Epithelial cell of prostate (primary cell): Measurements from ENCODE around the gene SKP1.

ENCODE experiments used
- DNase-seq: peaks from one replicate; pipeline ENCODE4 v3.0.0-alpha.2; 2011; ENCODE audit warnings: low read depth, low spot score
- H3K27ac ChIP-seq: fragments of 450-650 bp; 2 replicates; pipeline ENCODE4 v1.5.1; 2017; ENCODE audit warnings: mild to moderate bottlenecking

SKP1 gene

DNA sequence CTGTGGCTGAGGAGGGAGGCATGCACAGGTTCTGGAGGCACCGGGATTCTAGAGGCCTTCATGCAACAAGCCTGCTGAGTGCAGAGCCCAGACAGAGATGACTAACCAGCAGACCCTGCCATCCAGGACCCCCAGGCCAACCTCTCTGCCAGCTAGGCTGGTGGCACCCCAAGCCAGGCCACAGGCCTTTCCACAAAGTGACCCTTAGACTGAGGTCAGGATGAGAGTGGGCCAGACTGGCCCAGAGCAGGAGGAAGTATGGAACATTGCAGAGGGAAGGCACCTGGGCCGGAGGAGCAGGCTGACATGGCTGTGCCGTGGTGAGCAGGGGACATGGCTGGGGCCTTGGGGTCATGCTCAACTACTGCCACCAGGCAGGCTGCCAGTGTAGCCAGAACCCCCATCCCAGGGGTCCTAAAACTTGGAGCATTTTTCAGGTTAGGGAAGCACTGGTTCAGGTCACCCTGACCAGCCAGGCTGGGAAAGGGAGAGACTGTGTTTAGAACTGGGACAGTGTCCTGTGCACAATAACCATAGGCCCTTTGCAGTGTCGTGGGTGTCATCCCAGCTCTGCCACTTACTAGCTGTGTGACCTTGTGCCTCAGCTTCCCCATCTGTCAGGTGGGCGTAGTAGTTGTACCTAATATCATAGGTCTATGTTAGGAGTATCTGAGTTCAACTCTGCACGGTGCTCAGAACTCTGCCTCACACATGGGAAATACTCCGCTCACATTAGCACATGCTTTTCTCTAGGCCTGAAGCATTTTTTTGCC lies 45.0 kb downstream of the SKP1 start:
- no peak for DNase-seq
- H3K27ac ChIP-seq: no peak overlapping the region

DNA sequence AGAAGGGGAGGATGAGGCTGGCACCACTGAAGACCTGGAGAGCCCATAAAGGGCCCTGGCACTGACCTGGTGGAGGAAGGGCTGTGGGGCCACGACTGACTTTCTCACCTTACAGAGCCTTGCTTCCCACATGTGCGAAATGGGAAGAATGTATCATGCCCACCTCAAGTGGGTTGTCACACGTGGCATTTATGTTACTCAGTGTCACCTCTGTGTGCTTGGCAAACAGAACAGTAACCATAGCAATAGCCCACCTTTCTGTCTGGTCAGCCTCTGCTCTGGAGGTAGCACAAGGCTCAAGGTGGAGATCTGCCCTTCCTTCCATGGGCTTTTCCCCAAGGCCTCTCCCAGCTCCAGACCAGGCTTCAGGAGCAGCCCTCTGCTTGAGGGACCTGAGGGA lies 45.6 kb downstream of the SKP1 start:
- no peak overlapping the region for H3K27ac ChIP-seq
- no peak for DNase-seq

DNA sequence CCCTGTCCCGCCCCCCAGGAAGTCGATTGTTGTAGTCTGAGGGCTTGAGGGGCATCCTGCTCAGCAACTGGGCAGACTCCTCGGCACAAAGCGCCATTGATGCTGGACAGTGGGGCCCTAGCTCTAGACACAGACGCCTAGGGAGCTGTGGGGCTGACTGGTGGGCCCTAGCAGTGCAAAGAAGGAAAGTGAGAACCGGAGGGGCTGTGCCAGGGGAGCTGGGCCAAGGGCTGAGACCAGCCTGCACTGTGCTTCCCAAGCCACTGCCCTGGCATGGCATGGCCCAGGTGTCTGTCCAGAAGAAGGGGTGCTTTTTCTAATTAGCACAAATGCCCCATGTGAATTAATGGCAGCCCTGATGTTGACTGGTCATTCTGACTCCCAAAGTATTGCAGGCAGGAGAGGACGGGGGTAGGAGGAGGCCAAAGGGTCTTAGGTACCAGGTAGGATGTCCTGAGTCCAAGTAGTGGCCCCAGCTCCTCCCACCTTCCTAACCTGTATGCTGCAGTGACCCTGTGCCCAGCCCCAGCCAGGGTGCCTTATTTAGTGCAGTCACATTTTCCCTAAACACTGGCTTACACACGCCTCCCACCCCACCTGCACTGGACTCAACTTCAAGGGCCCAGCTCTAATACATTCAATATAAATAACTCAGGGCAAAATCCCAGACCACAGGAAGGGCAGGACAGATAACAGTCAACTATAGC lies 46.4 kb downstream of the SKP1 start:
- no peak for DNase-seq
- no peak overlapping the region for H3K27ac ChIP-seq

DNA sequence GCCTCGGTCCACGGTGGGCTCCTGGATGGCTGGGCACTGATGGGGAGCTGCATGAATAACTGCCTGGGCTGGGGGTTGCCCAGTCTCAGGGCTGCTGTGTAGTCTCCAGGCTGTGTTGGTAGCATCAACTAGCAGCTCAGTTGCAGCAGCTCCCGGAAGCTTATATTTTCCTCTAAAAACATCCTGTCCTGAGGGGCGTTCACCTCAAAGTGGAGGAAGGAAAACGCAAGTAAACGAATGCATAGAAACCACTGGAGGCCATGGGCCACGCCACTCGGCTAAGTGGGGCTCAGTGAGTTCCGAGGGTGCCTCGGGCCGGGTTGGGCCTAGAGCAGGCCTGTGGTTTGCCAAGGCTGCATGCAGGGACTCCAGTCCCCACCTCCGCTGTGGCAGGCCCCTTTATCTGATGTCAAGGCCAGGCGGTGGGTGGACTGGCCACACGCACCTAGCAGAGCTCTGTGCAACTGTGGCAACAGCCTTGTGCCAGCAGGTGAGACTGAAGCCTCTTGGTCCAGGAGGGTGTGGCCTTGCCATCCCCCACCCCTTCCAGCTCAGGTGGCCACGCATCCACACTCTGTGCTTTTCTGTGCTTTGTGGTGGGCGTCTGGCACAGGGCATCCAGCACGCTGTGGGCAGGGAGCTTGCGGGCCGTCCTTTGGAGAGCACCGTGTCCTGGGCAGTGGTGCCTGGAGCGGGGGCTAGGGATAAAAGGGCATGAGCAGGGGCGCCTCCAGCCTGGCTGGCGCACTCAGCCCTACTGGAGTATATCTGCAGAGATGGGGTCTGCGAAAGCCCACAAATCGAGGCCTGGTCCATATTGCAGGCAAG lies 47.1 kb downstream of the SKP1 start:
- H3K27ac ChIP-seq: no peak overlapping the region

DNA sequence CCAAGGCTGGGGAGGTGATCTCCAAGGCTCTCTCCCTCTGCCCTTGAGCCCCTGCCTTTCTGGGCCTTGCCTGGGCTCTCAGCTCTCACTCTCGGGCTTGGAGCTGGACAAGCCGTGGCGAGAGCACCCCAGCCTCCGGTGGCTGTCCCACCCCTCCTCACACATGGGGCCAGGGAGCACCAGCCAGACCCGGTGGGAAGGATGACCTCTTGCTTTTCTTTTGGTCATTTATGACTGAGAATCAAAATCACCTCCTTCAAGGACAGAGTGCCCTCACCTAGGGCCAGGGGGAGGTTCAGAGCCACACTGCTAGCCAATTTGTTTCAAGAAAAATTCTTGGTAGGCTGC lies 48.1 kb downstream of the SKP1 start:
- no peak overlapping the region for H3K27ac ChIP-seq
- DNase-seq: no peak

More for the DNA sequence above, 47.1 kb downstream of the SKP1 start:
- DNase-seq: no peak

DNA sequence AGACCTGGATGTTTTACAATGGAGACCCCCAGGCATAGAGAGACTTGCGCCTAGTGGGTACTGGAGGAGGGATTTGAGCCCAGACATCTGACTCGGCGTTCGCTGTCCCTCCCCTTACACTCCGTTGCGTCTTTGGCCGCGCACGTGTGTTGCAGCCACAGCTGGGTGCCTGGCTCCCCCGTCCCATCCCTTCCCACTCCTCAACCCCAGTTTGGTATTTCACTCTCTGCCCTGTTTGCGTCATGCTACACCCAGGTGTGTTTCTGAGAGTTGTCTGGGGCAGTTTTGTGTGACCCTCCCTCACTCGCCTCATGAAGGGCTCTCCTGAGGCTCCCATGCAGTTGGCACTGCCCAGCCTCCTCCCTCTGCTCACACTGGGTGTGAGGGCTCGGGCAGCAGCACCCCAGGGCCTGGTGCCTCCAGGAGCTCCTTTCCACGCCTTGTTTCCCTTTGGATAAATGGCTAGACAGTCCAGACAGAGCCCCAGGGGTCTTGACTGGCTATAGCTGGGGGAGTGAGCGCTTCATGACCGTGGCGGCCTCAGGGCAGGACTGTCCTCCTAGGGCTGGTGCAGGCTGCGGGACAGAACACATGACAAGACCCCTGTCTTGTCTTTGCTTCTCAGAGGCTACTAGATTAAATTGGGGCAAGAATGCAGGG lies 48.6 kb downstream of the SKP1 start:
- H3K27ac ChIP-seq: no peak overlapping the region
- DNase-seq: no peak

DNA sequence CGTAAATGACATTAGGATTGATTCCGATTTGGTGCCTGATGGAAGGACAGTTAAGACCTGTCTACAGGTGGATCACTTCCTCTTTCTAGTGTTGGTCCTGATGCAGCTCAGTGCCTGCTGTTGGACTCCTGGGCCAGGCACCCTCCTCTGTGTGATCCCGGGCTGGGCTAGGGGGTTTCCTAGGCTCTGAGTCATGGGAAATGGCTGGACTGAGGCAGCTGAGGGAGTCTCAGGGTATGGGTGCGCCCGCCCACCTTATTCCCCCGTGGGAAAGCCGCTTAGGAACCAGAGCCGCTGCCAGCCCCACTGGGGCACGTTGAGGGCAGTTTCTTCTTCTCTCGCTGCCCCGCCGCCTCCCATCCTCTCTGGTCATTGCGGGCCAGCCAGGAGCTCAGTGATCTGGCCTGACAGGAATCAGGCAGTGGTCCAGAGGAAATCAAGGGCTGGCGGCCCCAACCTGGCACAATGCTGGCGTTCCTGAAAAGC lies 49.3 kb downstream of the SKP1 start:
- DNase-seq: no peak
- no peak overlapping the region for H3K27ac ChIP-seq

DNA sequence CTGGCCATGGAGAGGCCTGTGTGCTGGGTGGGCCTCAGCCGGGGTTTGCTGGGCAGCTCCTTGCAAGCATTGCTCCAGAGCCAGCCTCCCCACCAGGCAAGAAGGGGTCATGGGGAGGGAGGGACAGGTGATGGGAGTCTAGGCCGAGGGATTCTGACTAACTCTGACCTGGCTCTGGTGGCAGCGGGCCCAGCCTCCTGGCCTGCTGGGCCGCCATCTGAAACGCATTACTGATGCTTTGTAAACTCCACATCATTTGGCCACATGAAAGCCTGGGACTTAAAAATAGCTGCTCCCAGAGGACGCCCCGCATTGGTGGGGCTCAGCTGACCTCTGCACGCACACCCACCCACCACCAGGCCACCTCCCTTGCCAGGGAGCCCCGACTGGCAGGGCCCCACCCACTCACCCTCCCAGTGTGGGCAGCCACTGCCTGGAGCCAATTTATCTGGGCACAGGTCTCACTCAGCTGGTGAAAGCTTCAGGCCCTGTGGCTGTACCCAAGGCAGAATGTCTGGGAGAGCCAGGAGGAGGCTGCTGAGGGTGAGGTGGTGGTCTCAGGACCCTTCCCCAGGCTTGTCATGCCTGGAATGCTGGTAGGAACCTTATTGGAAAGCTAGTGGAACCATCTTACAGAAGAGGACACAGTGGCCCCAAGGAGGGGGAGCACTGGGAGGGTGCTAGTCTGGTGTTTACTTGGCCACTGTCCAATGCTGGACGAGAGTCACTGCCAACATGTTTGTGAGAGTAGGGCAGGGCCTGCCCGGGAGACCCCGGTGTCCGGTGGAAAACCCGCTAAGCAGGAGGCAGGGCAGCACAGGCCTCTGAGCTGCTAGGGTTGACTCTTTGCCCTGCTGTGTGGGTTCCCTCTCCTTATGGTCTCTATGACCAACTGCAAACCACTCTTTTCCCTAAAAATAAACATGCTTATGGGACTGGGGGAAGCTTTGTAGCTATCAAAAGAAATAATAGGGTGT lies 51.4 kb downstream of the SKP1 start:
- no peak for DNase-seq
- H3K27ac ChIP-seq: peak overlapping the region; percentile 55

DNA sequence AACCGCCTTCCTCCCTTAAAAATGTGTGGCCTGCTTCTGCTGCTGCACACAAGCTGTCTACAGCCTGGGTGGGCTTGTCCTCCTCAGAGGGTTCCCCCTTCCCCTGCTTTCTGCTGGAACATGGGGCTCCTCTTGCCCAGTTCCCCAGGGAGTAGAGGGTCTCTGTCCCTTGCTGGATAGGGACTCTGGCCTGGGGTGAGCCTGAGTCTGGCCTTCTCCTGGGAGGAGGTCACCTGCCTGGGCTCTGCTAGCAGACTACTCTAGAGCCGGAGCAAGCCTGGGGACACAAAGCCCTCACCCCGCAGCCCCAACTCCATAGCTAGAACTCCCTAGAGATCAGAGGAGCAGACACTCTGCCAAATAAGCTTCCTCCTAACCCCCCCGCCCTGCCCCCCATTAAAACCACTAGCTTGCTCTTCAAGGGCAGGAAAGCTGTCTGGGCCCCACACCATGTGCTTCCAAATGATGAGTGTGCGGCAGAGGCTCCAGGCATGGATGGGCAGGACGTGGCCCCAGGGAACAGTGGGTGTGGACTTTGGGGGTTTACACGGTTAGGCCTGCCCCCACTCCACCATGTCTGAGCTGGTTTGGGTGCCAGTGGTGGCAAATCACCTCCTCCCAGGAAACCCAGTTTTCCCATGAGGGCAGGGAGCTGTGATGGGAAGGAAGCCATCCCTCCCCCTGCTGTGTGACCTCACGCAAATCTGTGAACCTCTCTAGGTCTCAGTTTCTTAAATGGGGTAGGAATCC lies 52.3 kb downstream of the SKP1 start:
- no peak for DNase-seq

DNA sequence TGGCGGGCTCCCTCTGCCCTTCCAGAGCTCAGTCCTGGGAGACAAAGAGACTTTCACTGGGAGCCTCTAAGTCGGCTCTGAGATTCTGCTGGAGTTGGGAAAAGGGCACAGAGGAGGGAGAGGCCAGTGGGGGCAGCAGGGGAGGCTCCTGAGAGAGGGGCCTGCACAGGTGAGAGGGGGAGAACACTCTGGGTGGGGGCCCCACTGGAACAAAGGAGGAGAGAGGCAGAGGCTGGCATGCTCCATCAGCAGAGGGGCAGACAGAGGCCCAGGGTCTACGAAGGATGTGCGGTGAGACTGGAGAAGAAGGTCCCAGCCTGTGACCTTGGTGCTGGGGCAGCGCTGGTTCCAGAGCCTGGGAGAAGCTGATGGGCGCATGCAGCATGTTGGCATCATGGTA lies 53.4 kb downstream of the SKP1 start:
- H3K27ac ChIP-seq: no peak overlapping the region
- DNase-seq: no peak

More for the DNA sequence above, 52.3 kb downstream of the SKP1 start:
- peak overlapping the region; percentile 55 for H3K27ac ChIP-seq

DNA sequence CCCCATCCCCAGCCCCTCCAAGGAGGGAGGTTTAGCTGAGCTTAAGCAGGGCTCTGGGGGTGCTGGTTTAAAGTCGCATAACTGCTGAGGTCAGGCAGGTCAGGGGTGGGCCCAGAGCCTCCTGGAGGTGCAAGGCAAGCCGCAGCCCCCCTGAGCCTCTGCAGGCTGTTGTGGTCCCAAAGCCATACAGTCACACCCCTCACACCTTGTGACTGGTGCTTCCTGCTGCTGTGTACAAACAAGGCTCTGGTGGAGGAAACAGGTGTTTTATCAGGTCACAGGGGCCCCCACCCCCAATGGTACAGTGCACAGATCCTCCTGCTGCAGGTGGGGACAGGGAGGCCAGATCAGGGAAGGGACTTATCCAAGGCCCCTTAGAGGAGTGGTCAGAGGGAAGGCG lies 54.2 kb downstream of the SKP1 start:
- no peak for DNase-seq
- H3K27ac ChIP-seq: no peak overlapping the region

DNA sequence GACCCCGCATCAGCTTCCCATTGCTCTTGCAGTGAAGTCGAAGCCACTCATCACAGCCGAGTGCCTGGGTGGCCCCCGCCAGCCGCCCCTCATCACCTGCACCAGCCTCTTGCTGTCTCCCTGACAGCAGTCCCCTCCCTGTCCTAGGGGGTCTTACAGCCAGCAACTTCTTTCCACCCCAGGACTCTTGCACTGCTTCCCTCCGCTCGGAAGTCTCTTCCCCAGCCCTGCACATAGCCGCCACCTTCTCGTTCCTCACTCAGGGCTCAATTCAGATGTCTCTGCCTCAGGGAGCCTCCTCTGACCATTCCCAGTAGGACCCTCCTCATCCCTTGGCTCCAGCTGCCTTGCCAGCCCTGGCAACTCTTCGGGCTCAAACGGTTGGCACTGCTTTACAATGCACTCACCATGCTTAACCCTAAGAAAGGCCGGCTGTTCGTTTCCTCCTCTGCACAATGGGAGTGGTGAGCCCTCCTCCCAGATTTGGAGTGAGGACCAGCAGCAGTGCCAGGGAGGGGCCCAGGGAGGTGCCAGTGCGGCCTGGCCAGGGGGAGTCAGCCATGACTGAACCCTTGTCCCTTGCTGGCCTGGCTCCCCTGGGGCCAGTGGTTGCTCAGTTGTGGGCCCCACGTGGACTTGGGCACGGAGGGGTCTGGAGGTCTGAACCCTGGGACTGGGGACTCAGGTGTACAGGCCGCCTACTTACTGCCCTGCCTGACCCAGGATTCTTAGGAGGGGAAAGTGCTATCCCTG lies 56.2 kb downstream of the SKP1 start:
- no peak for DNase-seq
- no peak overlapping the region for H3K27ac ChIP-seq

DNA sequence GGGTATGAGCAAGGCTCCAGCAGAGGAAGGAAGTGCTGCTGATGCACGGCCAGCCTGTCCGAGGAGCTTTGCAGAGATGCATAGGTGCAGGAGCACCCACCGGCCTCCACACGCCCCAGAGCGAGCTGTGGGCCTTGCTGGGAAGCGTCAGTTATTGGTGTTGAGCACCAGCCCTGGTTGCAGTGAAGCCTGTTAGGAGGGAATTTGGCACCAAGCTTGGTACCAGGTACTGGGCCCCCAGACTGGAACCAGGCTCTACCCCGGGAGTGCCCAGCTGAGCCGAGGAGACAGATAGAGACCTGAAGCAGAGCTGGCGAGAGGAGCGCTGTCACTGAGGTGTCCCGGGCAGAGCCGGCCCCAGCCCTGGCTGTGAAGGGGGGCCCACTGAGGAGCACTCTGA lies 57.0 kb downstream of the SKP1 start:
- H3K27ac ChIP-seq: no peak overlapping the region
- DNase-seq: no peak

DNA sequence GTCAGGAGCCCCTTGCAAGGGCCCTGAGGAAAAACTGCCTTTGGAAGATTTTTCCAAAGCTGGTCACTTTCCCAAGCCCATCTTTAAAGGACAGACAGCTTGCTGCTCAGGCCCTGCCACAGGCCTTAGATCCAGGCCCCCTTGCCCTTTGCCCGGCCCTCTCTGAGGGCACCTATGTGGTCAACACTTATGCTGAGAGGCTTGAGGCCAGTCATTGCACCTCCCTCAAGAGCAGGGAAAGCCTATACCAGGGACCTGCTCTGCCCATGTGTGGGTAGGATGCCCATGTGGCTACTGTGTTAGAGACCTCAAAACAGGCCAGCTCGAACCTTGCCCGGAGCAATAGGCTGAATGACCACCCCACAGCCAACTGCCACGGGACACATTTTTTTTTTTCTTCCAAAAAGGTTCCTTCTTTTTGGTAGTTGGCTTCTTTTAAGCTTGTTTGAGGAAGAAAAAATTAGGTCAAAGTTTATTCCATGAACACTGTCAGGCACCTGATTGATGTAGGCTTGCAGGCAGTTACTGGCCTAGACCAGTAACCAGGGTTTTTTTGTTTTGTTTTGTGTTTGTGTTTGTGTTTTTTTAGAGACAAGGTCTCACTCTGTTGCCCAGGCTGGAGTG lies 58.4 kb downstream of the SKP1 start:
- no peak for DNase-seq
- no peak overlapping the region for H3K27ac ChIP-seq

DNA sequence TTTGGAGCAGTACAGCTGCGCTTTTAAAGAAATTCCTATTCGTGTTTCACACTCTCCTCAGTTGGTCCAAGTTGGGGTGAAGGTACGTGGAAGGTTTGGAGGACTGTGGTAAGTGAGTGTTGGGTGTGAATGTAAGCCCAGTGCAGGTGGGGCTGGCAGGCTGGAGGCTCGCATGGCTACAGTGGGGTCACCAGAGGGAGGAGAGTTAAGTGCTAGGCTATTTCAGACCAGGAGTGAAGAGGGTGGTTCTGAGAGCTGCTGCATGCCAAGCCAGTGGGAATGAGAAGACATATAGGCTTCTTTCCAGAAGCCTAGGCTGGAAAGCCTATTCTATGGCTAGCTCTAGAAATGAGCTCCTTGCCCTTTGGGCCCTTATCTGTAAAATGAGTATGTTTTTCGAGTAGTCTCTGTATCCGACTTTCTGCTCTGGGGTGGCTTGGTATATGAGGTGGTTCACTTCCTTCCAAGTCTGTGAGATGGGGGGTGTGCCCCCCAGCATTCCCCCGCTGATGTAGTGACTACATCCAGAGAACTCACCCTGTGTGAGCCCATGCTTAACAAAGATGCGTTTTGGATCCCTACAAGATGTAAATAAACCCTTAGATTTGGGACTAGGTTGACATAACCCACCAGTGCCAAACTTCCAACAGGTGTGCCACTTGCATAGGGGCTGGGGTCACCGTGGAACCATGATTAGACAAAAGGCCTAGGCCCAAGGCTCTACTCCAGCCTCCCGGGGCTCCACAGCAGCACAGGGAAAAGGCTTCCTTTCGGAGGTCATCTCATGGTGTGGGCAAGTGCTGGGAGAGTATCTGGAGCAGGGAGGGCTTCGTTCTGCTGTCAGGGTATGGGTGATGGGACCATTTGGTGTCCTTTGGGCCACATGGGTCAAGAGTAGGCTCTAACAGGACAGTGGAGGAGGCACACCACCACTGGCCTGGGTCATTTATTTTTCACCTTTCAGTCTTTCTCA lies 59.7 kb downstream of the SKP1 start:
- H3K27ac ChIP-seq: no peak overlapping the region
- no peak for DNase-seq

DNA sequence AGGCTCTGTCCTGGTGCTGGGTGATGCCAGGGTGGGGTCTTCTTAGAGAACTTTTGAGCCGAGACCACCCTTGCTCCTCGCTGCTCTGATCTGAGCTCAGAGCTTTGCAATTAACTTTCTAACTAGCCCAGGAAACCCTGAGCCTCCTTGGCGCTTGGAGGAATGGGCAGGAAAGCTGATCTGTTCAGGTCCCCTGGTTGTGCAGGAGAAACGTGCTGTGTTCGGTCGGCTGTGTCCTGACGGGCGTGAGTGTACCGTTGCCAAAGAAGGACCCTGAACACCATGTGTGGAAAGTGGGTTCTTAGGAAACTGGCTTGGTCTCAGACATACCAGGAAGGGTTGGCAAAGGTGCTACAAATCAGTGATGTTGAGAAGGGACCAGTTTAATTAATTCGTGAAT lies 60.5 kb downstream of the SKP1 start:
- H3K27ac ChIP-seq: no peak overlapping the region
- DNase-seq: no peak
